AG20443 (cell line): ENCODE measurements around the gene MGMT.

Experiments
- DNase-seq: peaks from one replicate; pipeline ENCODE4 v3.0.0; 2012; ENCODE audit warnings: low spot score, mixed read lengths

Gene MGMT

GRCh38 chr10:129495256-129495655, 28.2 kb downstream of the MGMT start:
- DNase-seq: no peak

DNA sequence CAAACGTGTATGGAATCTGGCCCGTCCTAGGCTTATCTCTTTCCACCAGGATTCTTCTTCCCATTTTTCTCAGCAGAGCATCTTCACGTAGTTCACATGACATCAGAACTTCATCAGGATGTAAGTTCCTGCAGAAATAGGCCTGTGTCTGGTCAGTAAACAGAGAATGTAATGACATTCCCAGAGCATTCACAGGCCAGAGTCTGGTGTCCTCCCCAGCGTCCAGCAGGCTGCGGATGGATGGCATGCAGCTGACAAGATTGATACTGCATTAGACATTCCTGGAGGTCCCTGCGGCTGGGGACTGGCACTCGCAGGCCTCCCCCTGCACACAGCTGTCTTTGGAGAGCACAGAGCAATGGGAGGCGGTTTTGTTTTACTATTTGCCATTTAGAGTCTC, 28.7 kb downstream of the MGMT start:
- no peak for DNase-seq

GRCh38 chr10:129497013-129497412, 30.0 kb downstream of the MGMT start:
- no peak for DNase-seq

- no peak for DNase-seq
Observed at GRCh38 chr10:129498680-129499079, 31.6 kb downstream of the MGMT start.

GRCh38 chr10:129500617-129501339, 33.7 kb downstream of the MGMT start:
- no peak for DNase-seq

DNA sequence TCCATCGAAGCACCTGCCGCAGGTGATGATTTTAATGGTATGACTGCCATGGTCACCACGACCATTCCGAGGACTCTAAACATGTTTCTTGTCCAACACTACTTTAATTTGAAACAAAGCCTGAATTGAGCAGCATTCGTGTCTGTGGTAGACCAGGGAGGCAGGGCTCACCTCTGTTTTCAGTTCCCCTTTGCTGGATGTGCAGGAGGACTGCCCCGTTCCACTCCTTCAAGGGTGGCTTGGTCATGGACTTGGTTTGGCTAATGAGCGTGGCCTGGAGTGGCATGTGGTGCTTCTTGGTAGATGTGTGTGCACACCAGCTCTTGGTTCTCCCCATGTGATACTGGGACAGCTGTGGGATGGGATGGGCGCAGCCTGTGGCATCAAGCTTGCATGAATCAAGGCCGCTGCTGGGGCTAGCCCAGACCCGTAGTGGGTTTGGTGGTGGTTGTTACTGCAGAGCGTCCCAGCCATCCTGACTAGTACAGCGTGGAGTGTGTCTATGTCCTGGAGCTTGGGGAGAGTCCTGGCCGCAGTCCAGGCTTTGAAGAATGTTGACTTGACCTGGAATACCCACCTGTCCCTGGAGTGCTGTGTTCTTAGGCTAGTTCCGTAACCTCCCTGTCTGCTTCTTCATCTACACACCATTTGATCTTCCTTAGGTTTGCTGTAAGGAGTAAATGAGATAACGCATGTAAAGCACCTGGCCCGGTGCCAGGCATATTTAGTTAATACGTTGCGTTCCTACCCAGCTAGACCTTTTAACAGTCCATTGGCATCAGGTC, 34.8 kb downstream of the MGMT start:
- no peak for DNase-seq

DNA sequence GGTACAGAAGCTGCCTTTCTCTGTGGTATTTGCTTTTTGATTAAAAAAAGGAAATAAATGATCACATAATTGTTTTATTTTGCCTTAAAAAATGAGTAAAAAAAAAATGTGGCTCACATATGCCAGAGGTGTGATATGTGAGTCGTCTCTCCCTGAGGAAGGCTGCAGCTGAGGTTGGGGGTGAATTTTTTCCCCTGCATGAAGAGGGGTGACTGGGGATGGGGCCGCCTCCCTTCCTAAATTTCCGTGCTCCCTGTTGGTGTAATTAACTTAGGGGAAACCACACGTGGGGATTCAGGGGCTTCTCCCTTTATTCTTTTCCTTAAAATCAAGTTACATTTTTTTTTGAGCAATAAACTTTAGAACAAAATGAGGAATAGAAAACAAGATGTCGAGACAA, 35.4 kb downstream of the MGMT start:
- no peak for DNase-seq

- no peak for DNase-seq
Observed at GRCh38 chr10:129505500-129506075, 38.5 kb downstream of the MGMT start.

- no peak for DNase-seq
Observed at GRCh38 chr10:129506101-129506797, 39.2 kb downstream of the MGMT start.

DNA sequence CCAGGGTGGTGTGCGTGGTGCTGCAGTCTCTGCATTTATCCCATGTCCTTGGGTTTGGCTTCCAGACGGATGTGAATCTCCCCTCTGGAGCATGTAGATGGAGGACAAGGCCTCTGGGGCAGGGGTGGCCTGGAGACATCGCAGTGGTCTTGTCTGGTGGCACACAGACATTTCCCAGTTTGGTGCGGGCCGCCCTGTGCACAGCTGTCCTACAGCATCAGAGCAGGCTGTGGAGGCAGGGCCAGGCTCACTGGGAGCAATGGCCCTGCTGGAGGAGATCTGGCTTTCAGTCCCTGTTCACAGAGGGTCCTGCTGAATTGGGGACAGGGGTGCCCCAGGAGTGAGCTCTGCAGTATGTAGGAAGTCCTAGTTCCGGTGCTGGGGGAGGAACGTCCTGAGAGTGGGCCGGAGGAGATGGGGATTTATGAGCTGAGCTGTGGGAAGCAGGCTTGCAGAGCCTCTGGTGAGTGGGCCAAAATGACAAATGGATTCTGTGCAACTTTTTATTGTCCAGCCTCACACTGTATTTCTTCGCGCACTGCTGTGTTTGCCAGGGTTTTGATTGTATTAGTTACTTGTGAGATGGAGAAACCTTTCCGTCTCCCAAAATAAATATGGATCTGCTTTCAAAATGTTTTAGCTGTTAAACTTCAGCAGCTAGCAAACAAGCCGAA, 40.3 kb downstream of the MGMT start:
- no peak for DNase-seq

DNA sequence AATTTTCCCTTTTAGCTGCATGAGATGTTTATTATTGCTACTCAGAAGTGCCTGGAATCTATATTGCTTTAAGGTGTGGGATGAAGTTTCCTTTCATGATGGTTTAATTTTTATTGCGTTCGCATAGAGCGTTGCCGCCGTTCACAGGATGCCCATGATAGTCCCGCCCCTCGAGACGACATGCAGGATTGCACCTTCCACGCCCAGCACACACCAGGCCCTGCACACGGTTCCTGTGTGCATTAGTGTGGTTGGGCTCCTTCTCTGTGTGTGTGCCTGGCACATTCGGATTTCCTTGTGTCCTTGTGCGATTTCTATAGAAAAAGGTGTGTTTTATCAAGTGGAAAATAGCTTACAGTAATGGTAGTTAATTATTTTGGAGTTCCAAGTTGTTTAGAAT, 42.1 kb downstream of the MGMT start:
- no peak for DNase-seq

- DNase-seq: no peak
Observed at GRCh38 chr10:129509835-129510234, 42.8 kb downstream of the MGMT start.

DNA sequence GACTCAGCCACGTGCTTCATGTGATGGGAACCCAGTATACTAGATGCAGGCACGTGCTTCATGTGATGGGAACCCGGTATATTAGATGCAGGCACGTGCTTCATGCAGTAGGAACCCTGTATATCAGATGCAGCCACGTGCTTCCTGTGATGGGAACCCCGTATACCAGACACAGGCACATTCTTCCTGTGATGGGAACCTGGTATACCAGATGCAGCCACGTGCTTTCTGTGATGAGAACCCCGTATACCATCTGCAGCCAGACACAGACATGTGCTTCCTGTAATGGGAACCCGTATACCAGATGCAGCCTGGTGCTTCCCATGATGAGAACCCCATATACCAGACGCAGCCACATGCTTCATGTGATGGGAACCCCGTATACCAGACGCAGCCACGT, 44.0 kb downstream of the MGMT start:
- DNase-seq: no peak

GRCh38 chr10:129511758-129512157, 44.7 kb downstream of the MGMT start:
- DNase-seq: no peak

- no peak for DNase-seq
Observed at GRCh38 chr10:129513312-129513711, 46.3 kb downstream of the MGMT start.

DNA sequence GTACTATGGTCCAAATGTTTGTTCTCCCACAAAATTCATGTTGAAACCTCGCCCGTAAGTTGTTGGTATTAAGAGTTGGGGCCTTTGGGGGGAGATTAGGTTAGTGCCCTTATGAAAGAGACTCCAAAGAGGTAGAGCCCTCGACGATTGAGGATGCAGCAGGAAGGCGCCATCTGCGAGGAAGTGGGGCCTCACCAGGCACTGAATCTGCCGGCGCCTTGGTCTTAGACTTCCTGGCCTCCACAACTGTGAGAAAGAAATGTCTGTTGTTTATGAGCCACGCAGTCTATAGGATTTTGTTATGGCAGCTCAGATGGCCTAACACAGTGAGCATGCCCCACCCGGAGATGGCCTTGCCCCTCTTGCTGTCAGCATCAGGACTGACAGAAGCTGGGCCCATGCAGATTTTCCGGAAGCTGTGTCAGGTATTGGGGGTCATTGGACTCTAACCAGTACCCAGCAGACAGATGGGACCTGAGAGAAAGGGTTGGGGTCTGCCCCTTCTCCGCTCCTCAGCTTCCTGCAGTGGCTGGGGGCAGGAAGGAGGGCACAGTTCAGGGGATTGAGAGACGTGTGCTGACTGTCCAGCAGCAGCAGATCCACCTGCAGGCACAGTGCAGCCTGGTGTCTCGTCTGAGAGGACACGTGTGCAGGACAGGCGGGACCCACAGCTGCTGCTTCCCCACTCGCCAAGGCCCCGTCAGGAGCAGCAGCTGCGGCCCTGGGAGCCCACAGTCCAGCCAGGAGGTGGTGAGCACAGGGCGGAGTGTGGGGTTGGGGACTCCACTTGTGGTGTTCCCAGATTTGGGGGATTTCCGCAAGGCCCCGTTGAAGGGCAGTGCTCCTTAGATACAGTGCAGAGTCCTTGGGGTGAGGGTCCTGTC, 47.8 kb downstream of the MGMT start:
- DNase-seq: no peak

- DNase-seq: no peak
Observed at GRCh38 chr10:129516846-129517679, 50.0 kb downstream of the MGMT start.

GRCh38 chr10:129517680-129518057, 50.6 kb downstream of the MGMT start:
- no peak for DNase-seq

- no peak for DNase-seq
Observed at GRCh38 chr10:129518793-129519192, 51.8 kb downstream of the MGMT start.

DNA sequence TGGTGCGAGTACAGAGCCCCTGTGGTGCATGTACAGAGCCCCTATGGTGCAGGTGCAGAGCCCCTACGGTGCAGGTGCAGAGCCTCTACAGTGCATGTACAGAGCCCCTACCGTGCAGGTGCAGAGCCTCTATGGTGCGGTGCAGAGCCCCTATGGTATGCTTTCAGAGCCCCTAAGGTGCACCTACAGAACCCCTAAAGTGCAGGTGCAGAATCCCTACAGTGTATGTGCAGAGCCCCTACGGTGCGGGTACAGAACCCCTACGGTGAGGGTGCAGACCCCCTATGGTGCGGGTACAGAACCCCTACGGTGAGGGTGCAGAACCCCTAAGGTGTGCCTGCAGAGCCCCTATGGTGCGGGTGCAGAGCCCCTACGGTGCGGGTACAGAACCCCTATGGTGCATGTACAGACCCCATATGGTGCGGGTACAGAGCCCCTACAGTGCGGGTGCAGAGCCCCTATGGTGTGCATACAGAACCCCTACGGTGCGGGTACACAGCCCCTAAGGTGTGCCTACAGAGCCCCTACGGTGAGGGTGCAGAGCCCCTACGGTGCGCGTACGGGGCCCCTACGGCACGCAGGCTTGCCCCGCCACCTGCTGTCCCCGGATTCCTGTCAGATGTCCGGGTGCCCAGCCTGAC, 53.5 kb downstream of the MGMT start:
- no peak for DNase-seq
